GM12878 (cell line): ENCODE results near the gene CNTRL. TPM values are rescaled to one million over a fixed set of nuclear protein-coding genes. Genes with fewer than 3 reads are reported as not detected.

Experiments
- ATAC-seq: fragments of 200-7000 bp; cut with Tn5 transposase; 3 replicates; pipeline ENCODE4 v1.9.1; 2020; ENCODE audit warnings: mild to moderate bottlenecking, moderate library complexity
- BruUV-seq: library from RNA; stranded (reverse); fragments of 400-500 nt; replicated peaks from 2 replicates; lab custom pipeline; 2021; lab: Mats Ljungman, UMichigan
- CTCF ChIA-PET: fragments of 300-600 bp; sonication (Branson Sonifier 250); formaldehyde crosslinking; extraction: SDS; loops from one replicate; lab custom pipeline; 2021; ENCODE audit warnings: inconsistent platforms; lab: Yijun Ruan, JAX
- POLR2A ChIA-PET: fragments of 350-600 bp; formaldehyde crosslinking; extraction: SDS; loops from one replicate; lab custom pipeline; 2021; ENCODE audit warnings: inconsistent platforms; lab: Charles Lee
- RAD21 ChIA-PET: fragments of 300-600 bp; sonication (Branson Sonifier 250); formaldehyde crosslinking; loops from one replicate; lab custom pipeline; 2023; ENCODE audit warnings: antibody characterized with exemption; ENCODE audit not compliant: unreplicated experiment; lab: Charles Lee
- SMC1A ChIA-PET: fragments of 300-600 bp; sonication (Branson Sonifier 250); formaldehyde crosslinking; loops from one replicate; lab custom pipeline; 2023; ENCODE audit not compliant: unreplicated experiment, uncharacterized antibody; lab: Charles Lee
- DNase-seq: peaks from one replicate; pipeline ENCODE4 v3.0.0-alpha.2; 2011; ENCODE audit warnings: low read depth, low spot score
- FAIRE-seq: peaks from 3 replicates; lab custom pipeline; 2011; peaks lifted over from hg19 to GRCh38; lab: Jason Lieb, UNC
- H2AFZ ChIP-seq: 2 replicates; pipeline ENCODE4 v1.6.0; 2011; ENCODE audit warnings: low read depth, low read length, control low read depth; ENCODE audit not compliant: control insufficient read depth
- H3K27ac ChIP-seq: 2 replicates; pipeline ENCODE4 v1.5.1; 2011; ENCODE audit warnings: control low read depth; ENCODE audit not compliant: control insufficient read depth, insufficient read depth
- H3K27me3 ChIP-seq, 2 experiments: replicated peaks in 1 of 2; 2 replicates each; pipeline versions ENCODE4 v1.6.0 to v1.6.1; 2011; ENCODE audit warnings: low read length in 1 of 2; ENCODE audit not compliant: control insufficient read depth in 2 of 2, insufficient read depth in 2 of 2
- H3K36me3 ChIP-seq, 2 experiments: 2 replicates each; pipeline ENCODE4 v1.5.1; 2011; ENCODE audit warnings: low read length in 1 of 2; ENCODE audit not compliant: control insufficient read depth in 2 of 2, insufficient read depth in 2 of 2
- H3K4me1 ChIP-seq: 2 replicates; pipeline ENCODE4 v1.6.1; 2011; ENCODE audit warnings: mild to moderate bottlenecking, low read length, moderate library complexity, mixed read lengths; ENCODE audit not compliant: control insufficient read depth, insufficient read depth
- H3K4me2 ChIP-seq: 2 replicates; pipeline ENCODE4 v1.6.0; 2011; ENCODE audit warnings: control low read depth; ENCODE audit not compliant: control insufficient read depth, insufficient read depth
- H3K4me3 ChIP-seq: fragments of 200-600 bp; sonication (generic); 2 replicates; pipeline ENCODE4 v1.5.1; 2016
- H3K79me2 ChIP-seq: 2 replicates; pipeline ENCODE4 v1.6.0; 2011; ENCODE audit warnings: low read length; ENCODE audit not compliant: control insufficient read depth, insufficient read depth
- H3K9ac ChIP-seq: 2 replicates; pipeline ENCODE4 v1.8.0; 2011; ENCODE audit warnings: low read length, control low read depth, mixed read lengths; ENCODE audit not compliant: control insufficient read depth, insufficient read depth
- H3K9me3 ChIP-seq: replicated peaks from 3 replicates; pipeline ENCODE4 v1.5.1; 2011; ENCODE audit warnings: mild to moderate bottlenecking, low read length; ENCODE audit not compliant: control insufficient read depth, insufficient read depth
- H4K20me1 ChIP-seq: 2 replicates; pipeline ENCODE4 v1.6.0; 2011; ENCODE audit not compliant: control insufficient read depth, insufficient read depth
- BHLHE40 ChIP-seq, 2 experiments: fragments of 450-650 bp in 1 of 2; IDR thresholded peaks; 2 replicates each; pipeline ENCODE4 v1.6.1; 2011 to 2017; ENCODE audit warnings: low read depth in 2 of 2, borderline replicate concordance in 1 of 2, improper control_type of control experiment in 1 of 2, low read length in 1 of 2, mild to moderate bottlenecking in 1 of 2
- CBX3 ChIP-seq: fragments of 200-600 bp; sonication (generic); IDR thresholded peaks from 2 replicates; pipeline ENCODE4 v1.6.1; 2016; ENCODE audit warnings: low read depth, borderline replicate concordance
- HDGF ChIP-seq: fragments of 450-650 bp; IDR thresholded peaks from 2 replicates; pipeline ENCODE4 v1.6.1; 2016; ENCODE audit warnings: antibody characterized with exemption
- MTA3 ChIP-seq: IDR thresholded peaks from 2 replicates; pipeline ENCODE4 v1.6.1; 2012; ENCODE audit warnings: low read length, inconsistent platforms, borderline replicate concordance
- NFYA ChIP-seq: IDR thresholded peaks from 2 replicates; pipeline ENCODE4 v1.6.1; 2011; ENCODE audit warnings: low read depth, mild to moderate bottlenecking, low read length, improper control_type of control experiment, borderline replicate concordance
- NRF1 ChIP-seq: conservative IDR thresholded peaks from 2 replicates; pipeline ENCODE4 v1.6.1; 2011; ENCODE audit warnings: mild to moderate bottlenecking, low read depth, low read length, improper control_type of control experiment
- PML ChIP-seq: IDR thresholded peaks from 2 replicates; pipeline ENCODE4 v1.6.1; 2012; ENCODE audit warnings: low read length, inconsistent platforms
- RCOR1 ChIP-seq: conservative IDR thresholded peaks from 2 replicates; pipeline ENCODE4 v1.6.1; 2012; ENCODE audit warnings: low read depth, low read length, improper control_type of control experiment
- SKIL ChIP-seq: fragments of 450-650 bp; IDR thresholded peaks from 2 replicates; pipeline ENCODE4 v1.6.1; 2017; ENCODE audit warnings: mild to moderate bottlenecking, low read depth, inconsistent platforms; ENCODE audit not compliant: poor library complexity, severe bottlenecking
- SMAD5 ChIP-seq: IDR thresholded peaks from 2 replicates; pipeline ENCODE4 v1.6.1; 2016; ENCODE audit warnings: antibody characterized with exemption, low read depth
- SMC3 ChIP-seq: IDR thresholded peaks from 2 replicates; pipeline ENCODE4 v1.6.1; 2011; ENCODE audit warnings: low read length, improper control_type of control experiment, borderline replicate concordance
- SREBF1 ChIP-seq: IDR thresholded peaks from 2 replicates; pipeline ENCODE4 v1.6.1; 2012; ENCODE audit warnings: mild to moderate bottlenecking, low read length
- TARDBP ChIP-seq: IDR thresholded peaks from 2 replicates; pipeline ENCODE4 v1.6.1; 2016; ENCODE audit warnings: borderline replicate concordance
- TCF7 ChIP-seq: IDR thresholded peaks from 2 replicates; pipeline ENCODE4 v1.6.1; 2014; ENCODE audit warnings: antibody characterized with exemption, borderline replicate concordance
- ZBTB11 ChIP-seq: fragments of 450-650 bp; formaldehyde crosslinking; IDR thresholded peaks from 2 replicates; pipeline ENCODE4 v1.5.0; 2022; ENCODE audit warnings: mild to moderate bottlenecking, missing genetic modification characterization
- WGBS: methylation state at CpG from one replicate; pipeline ENCODE4 v1.1.6; 2016; ENCODE audit warnings: low lambda C conversion rate; ENCODE audit not compliant: insufficient replicate concordance, insufficient coverage; ENCODE audit errors: missing lambda C conversion rate; 5-methylcytosine and 5-hydroxymethylcytosine counted together
- in situ Hi-C: fragments of 300-500 bp; cut with MboI; formaldehyde crosslinking; loops from 9 replicates; pipeline ENCODE4 v1.14.3; 2018; ENCODE audit warnings: mixed read lengths
- intact Hi-C: fragments of 100-400 bp; cut with micrococcal nuclease; formaldehyde crosslinking; loops from one replicate; pipeline ENCODE4 v1.14.2; 2022; ENCODE audit not compliant: unreplicated experiment
- polyA plus RNA-seq, 11 experiments: library from polyadenylated mRNA; depleted of rRNA in 4 of 11; unstranded in 6 of 11; stranded (reverse) in 5 of 11; fragments of >200 nt; fragmentation: Nextera tagmentation in 4 of 11; fragmentation: Illumina TruSeq in 1 of 11; extraction: Ambion mirVana in 4 of 11; extraction: Trizol in 1 of 11; gene quantifications; 1 replicate in 1 of 11; 2 replicates in 10 of 11; pipeline versions ENCODE4 v1.2.1 to v1.2.3, GENCODE V29; 2011 to 2016; ENCODE audit warnings: inconsistent platforms in 2 of 11, missing spikeins in 2 of 11, low read depth in 1 of 11
- total RNA-seq, 4 experiments: library from RNA; depleted of rRNA in 3 of 4; stranded (reverse); fragments of >200 nt in 3 of 4; fragmentation: Illumina TruSeq in 1 of 4; extraction: Trizol in 1 of 4; gene quantifications; 2 replicates each; pipeline versions ENCODE4 v1.2.1 to v1.2.3, GENCODE V29; 2013 to 2021
- TF ChIP-seq, protein P1 (sequence below): fragments of 450-650 bp; IDR thresholded peaks from 2 replicates; pipeline ENCODE4 v1.6.1; 2014; ENCODE audit warnings: mild to moderate bottlenecking

The CNTRL gene
- total and polyA plus RNA-seq, 10 of the 15 experiments (the other 5 are each of a cell fraction or from before 2014, with no cell fraction given): 20.0 to 65.4 (median 38.8) TPM

- FAIRE-seq: no peak
- RAD21 ChIA-PET: no interaction called here
- TF ChIP-seq PML (no peak), TARDBP (no peak), HDGF (no peak), ZBTB11 (CRISPR knock-in tag) (no peak), TCF7 (no peak), SMAD5 (no peak), CBX3 (no peak), MTA3 (no peak), SREBF1 (no peak), NRF1 (no peak), SKIL (no peak), SMC3 (no peak), NFYA (no peak), BHLHE40 (IDR thresholded peaks at IDR 0.05; ENCODE audit: borderline replicate concordance in 1 of 2, low read depth in 2 of 2, low read length in 1 of 2) (no peak), RCOR1 (no peak)
- TF ChIP-seq, protein P1, sequence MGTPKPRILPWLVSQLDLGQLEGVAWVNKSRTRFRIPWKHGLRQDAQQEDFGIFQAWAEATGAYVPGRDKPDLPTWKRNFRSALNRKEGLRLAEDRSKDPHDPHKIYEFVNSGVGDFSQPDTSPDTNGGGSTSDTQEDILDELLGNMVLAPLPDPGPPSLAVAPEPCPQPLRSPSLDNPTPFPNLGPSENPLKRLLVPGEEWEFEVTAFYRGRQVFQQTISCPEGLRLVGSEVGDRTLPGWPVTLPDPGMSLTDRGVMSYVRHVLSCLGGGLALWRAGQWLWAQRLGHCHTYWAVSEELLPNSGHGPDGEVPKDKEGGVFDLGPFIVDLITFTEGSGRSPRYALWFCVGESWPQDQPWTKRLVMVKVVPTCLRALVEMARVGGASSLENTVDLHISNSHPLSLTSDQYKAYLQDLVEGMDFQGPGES: no peak
- intact Hi-C loops: no loop called here
- H3K9ac ChIP-seq: no peak overlapping the region
- SMC1A ChIA-PET: interaction anchor here (0.9 to 5.6 kb wide), 9 partner anchors 10 to 34 kb away, joined by 3 to 44 read pairs (median 3); no protein-coding TSS in a partner anchor
- CTCF ChIA-PET: interaction anchor here (1.5 to 3.4 kb wide), 4 partner anchors 16 to 133 kb away, joined by 3 to 18 read pairs (median 7); no protein-coding TSS in a partner anchor
- no peaks in the 10 kb centered on the region for H3K27me3 ChIP-seq
- no peak overlapping the region for H3K4me2 ChIP-seq
- BruUV-seq: TSS peak; percentile 5
- no peak for DNase-seq
- no peak overlapping the region for H3K4me3 ChIP-seq
- H3K9me3 ChIP-seq: no peaks in the 10 kb centered on the region
- no peak for ATAC-seq
- H3K4me1 ChIP-seq: peaks cover 14% of the 10 kb centered on the region
- peaks cover 90% of the 10 kb centered on the region for H3K79me2 ChIP-seq
- H2AFZ ChIP-seq: no peak overlapping the region
- no peak overlapping the region for H3K27ac ChIP-seq
- H3K36me3 ChIP-seq: peaks cover 0 to 3% of the 10 kb centered on the region in 2 experiments; a peak in 2 of 4 replicates
- H4K20me1 ChIP-seq: no peaks in the 10 kb centered on the region; the same call in 1 of the 2 replicates
- POLR2A ChIA-PET: interaction anchor here (0.7 to 1.2 kb wide), 2 partner anchors 67 to 265 kb away, joined by 3 read pairs; no protein-coding TSS in a partner anchor
- in situ Hi-C loops: no loop called here
- WGBS: 89% methylated on average over 3 of the region's 3 CpGs
Measured at GRCh38 chr9:121187636-121188305, 113.0 kb downstream of the CNTRL start.
